ENCODE data around the gene PADI3.

The PADI3 gene

GRCh38 chr1:17251246-17251645 is 2.3 kb downstream of the PADI3 start:
- no peak for TF ChIP-seq CTCF (conservative IDR thresholded peaks at IDR 0.05; ENCODE audit: low read length)
- no peak overlapping the region for H3K4me3 ChIP-seq (ENCODE audit: low read length)
- DNase-seq (ENCODE audit: low read depth) = no peak

- TF ChIP-seq CTCF (conservative IDR thresholded peaks at IDR 0.05; ENCODE audit: low read length) = no peak
- peak; percentile 25 for DNase-seq (ENCODE audit: low read depth)
- H3K4me3 ChIP-seq (ENCODE audit: low read length) = no peak overlapping the region
Measured at GRCh38 chr1:17251701-17252376, 2.9 kb downstream of the PADI3 start.

GRCh38 chr1:17255336-17255735 is 6.4 kb downstream of the PADI3 start:
- DNase-seq (ENCODE audit: low read depth) = no peak
- H3K4me3 ChIP-seq (ENCODE audit: low read length) = no peak overlapping the region
- TF ChIP-seq CTCF (conservative IDR thresholded peaks at IDR 0.05; ENCODE audit: low read length) = no peak

GRCh38 chr1:17258116-17258757 is 9.3 kb downstream of the PADI3 start:
- TF ChIP-seq CTCF (conservative IDR thresholded peaks at IDR 0.05; ENCODE audit: low read length) = no peak
- peak; percentile 84 for DNase-seq (ENCODE audit: low read depth)
- no peak overlapping the region for H3K4me3 ChIP-seq (ENCODE audit: low read length)

GRCh38 chr1:17258758-17259130 is 9.8 kb downstream of the PADI3 start:
- no peak for TF ChIP-seq CTCF (conservative IDR thresholded peaks at IDR 0.05; ENCODE audit: low read length)

GRCh38 chr1:17259233-17259873 is 10.5 kb downstream of the PADI3 start:
- no peak overlapping the region for H3K4me3 ChIP-seq (ENCODE audit: low read length)
- peak; percentile 28 for DNase-seq (ENCODE audit: low read depth)
- no peak for TF ChIP-seq CTCF (conservative IDR thresholded peaks at IDR 0.05; ENCODE audit: low read length)

More at GRCh38 chr1:17258758-17259130, 9.8 kb downstream of the PADI3 start:
- no peak for DNase-seq (ENCODE audit: low read depth)
- no peak overlapping the region for H3K4me3 ChIP-seq (ENCODE audit: low read length)

GRCh38 chr1:17260264-17260663 is 11.4 kb downstream of the PADI3 start:
- DNase-seq (ENCODE audit: low read depth) = no peak
- no peak for TF ChIP-seq CTCF (conservative IDR thresholded peaks at IDR 0.05; ENCODE audit: low read length)
- no peak overlapping the region for H3K4me3 ChIP-seq (ENCODE audit: low read length)
